ENCODE results near the gene ZDHHC11B. TPM values are rescaled to one million over a fixed set of nuclear protein-coding genes. Genes with fewer than 3 reads are reported as not detected.
"Not testable (repeated sequence)": the region's sequence is repeated elsewhere in the genome, so short reads cannot be mapped to it uniquely, and the experiment has no call there.

ZDHHC11B gene
- total RNA-seq, 1 experiment from 2014 or later, result not detected

- intact Hi-C loops (cut with micrococcal nuclease); POLR2A ChIA-PET; DNase-seq (ENCODE audit: unreplicated experiment); H3K4me1 Mint-ChIP-seq (ENCODE audit: insufficient read depth, unreplicated experiment); H3K36me3 Mint-ChIP-seq (ENCODE audit: insufficient read depth, unreplicated experiment); H3K4me3 Mint-ChIP-seq (ENCODE audit: unreplicated experiment); CTCF ChIA-PET; BruUV-seq (replicated peaks); H3K27ac Mint-ChIP-seq (ENCODE audit: low read depth, unreplicated experiment); H3K9me3 Mint-ChIP-seq (ENCODE audit: unreplicated experiment): not testable (repeated sequence)
- H3K27me3 Mint-ChIP-seq (ENCODE audit: insufficient read depth, unreplicated experiment), result peaks cover 27% of the 10 kb centered on the region
These were observed 75.5 kb downstream of the ZDHHC11B start for GRCh38 chr5:708848-709517.

GRCh38 chr5:708374-708773 is 76.2 kb downstream of the ZDHHC11B start:
- H3K4me3 Mint-ChIP-seq (ENCODE audit: unreplicated experiment); intact Hi-C loops (cut with micrococcal nuclease); H3K36me3 Mint-ChIP-seq (ENCODE audit: insufficient read depth, unreplicated experiment); H3K27ac Mint-ChIP-seq (ENCODE audit: low read depth, unreplicated experiment); DNase-seq (ENCODE audit: unreplicated experiment); H3K4me1 Mint-ChIP-seq (ENCODE audit: insufficient read depth, unreplicated experiment); BruUV-seq (replicated peaks); CTCF ChIA-PET; H3K9me3 Mint-ChIP-seq (ENCODE audit: unreplicated experiment); POLR2A ChIA-PET: not testable (repeated sequence)
- peaks cover 23% of the 10 kb centered on the region for H3K27me3 Mint-ChIP-seq (ENCODE audit: insufficient read depth, unreplicated experiment)

GRCh38 chr5:706127-706526 is 78.4 kb downstream of the ZDHHC11B start:
- POLR2A ChIA-PET; DNase-seq (ENCODE audit: unreplicated experiment); H3K27me3 Mint-ChIP-seq (ENCODE audit: insufficient read depth, unreplicated experiment); H3K27ac Mint-ChIP-seq (ENCODE audit: low read depth, unreplicated experiment); intact Hi-C loops (cut with micrococcal nuclease); BruUV-seq (replicated peaks); H3K4me3 Mint-ChIP-seq (ENCODE audit: unreplicated experiment); H3K4me1 Mint-ChIP-seq (ENCODE audit: insufficient read depth, unreplicated experiment); CTCF ChIA-PET; H3K36me3 Mint-ChIP-seq (ENCODE audit: insufficient read depth, unreplicated experiment); H3K9me3 Mint-ChIP-seq (ENCODE audit: unreplicated experiment): not testable (repeated sequence)

GRCh38 chr5:696753-697702 is 87.5 kb downstream of the ZDHHC11B start:
- H3K4me3 Mint-ChIP-seq (ENCODE audit: unreplicated experiment); POLR2A ChIA-PET; H3K27ac Mint-ChIP-seq (ENCODE audit: low read depth, unreplicated experiment); DNase-seq (ENCODE audit: unreplicated experiment); H3K4me1 Mint-ChIP-seq (ENCODE audit: insufficient read depth, unreplicated experiment); H3K9me3 Mint-ChIP-seq (ENCODE audit: unreplicated experiment); H3K36me3 Mint-ChIP-seq (ENCODE audit: insufficient read depth, unreplicated experiment); BruUV-seq (replicated peaks); intact Hi-C loops (cut with micrococcal nuclease): not testable (repeated sequence)
- CTCF ChIA-PET, result interaction anchor here (0.7 kb wide), 1 partner anchor 250 kb away, joined by 4 read pairs; no protein-coding TSS in a partner anchor
- H3K27me3 Mint-ChIP-seq (ENCODE audit: insufficient read depth, unreplicated experiment), result peaks cover 34% of the 10 kb centered on the region

- DNase-seq (ENCODE audit: unreplicated experiment); BruUV-seq (replicated peaks); H3K36me3 Mint-ChIP-seq (ENCODE audit: insufficient read depth, unreplicated experiment); H3K4me3 Mint-ChIP-seq (ENCODE audit: unreplicated experiment); H3K4me1 Mint-ChIP-seq (ENCODE audit: insufficient read depth, unreplicated experiment); intact Hi-C loops (cut with micrococcal nuclease); H3K27ac Mint-ChIP-seq (ENCODE audit: low read depth, unreplicated experiment); H3K9me3 Mint-ChIP-seq (ENCODE audit: unreplicated experiment); CTCF ChIA-PET; POLR2A ChIA-PET: not testable (repeated sequence)
- H3K27me3 Mint-ChIP-seq (ENCODE audit: insufficient read depth, unreplicated experiment), result peaks cover 34% of the 10 kb centered on the region
These were observed 88.3 kb downstream of the ZDHHC11B start for GRCh38 chr5:696191-696590.

- H3K4me3 Mint-ChIP-seq (ENCODE audit: unreplicated experiment); BruUV-seq (replicated peaks); intact Hi-C loops (cut with micrococcal nuclease); H3K9me3 Mint-ChIP-seq (ENCODE audit: unreplicated experiment); H3K27ac Mint-ChIP-seq (ENCODE audit: low read depth, unreplicated experiment); DNase-seq (ENCODE audit: unreplicated experiment); CTCF ChIA-PET; H3K36me3 Mint-ChIP-seq (ENCODE audit: insufficient read depth, unreplicated experiment); POLR2A ChIA-PET; H3K4me1 Mint-ChIP-seq (ENCODE audit: insufficient read depth, unreplicated experiment): not testable (repeated sequence)
- H3K27me3 Mint-ChIP-seq (ENCODE audit: insufficient read depth, unreplicated experiment), result peaks cover 34% of the 10 kb centered on the region
These were observed 89.1 kb downstream of the ZDHHC11B start for GRCh38 chr5:695475-695874.

GRCh38 chr5:694042-694431 is 90.5 kb downstream of the ZDHHC11B start:
- DNase-seq (ENCODE audit: unreplicated experiment); intact Hi-C loops (cut with micrococcal nuclease); POLR2A ChIA-PET; H3K27ac Mint-ChIP-seq (ENCODE audit: low read depth, unreplicated experiment); CTCF ChIA-PET; H3K4me3 Mint-ChIP-seq (ENCODE audit: unreplicated experiment); H3K36me3 Mint-ChIP-seq (ENCODE audit: insufficient read depth, unreplicated experiment); H3K4me1 Mint-ChIP-seq (ENCODE audit: insufficient read depth, unreplicated experiment); H3K9me3 Mint-ChIP-seq (ENCODE audit: unreplicated experiment); BruUV-seq (replicated peaks): not testable (repeated sequence)
- H3K27me3 Mint-ChIP-seq (ENCODE audit: insufficient read depth, unreplicated experiment), result peaks cover 29% of the 10 kb centered on the region

- Mint-ChIP-seq H3K27me3 (ENCODE audit: insufficient read depth, unreplicated experiment) (peaks cover 23% of the 10 kb centered on the region), H3K4me3 (ENCODE audit: unreplicated experiment) (peak within 1 kb of the TSS; percentile 38)
- H3K27ac Mint-ChIP-seq (ENCODE audit: low read depth, unreplicated experiment); POLR2A ChIA-PET; intact Hi-C loops (cut with micrococcal nuclease); H3K4me1 Mint-ChIP-seq (ENCODE audit: insufficient read depth, unreplicated experiment); H3K36me3 Mint-ChIP-seq (ENCODE audit: insufficient read depth, unreplicated experiment); BruUV-seq (replicated peaks); H3K9me3 Mint-ChIP-seq (ENCODE audit: unreplicated experiment): not testable (repeated sequence)
- CTCF ChIA-PET, result interaction anchor here (0.6 to 0.7 kb wide), 2 partner anchors 16 to 220 kb away, joined by 3 read pairs; no protein-coding TSS in a partner anchor
- DNase-seq (ENCODE audit: unreplicated experiment), result peak; percentile 63
These were observed 91.1 kb downstream of the ZDHHC11B start, which contains the start of gene TPPP for GRCh38 chr5:693271-694041. TSS of gene TPPP (minus strand) at chr5:693352. CDS start at chr5:678060, 15,292 bp downstream.
